ENCODE data around the gene RAI2.
"Not testable (repeated sequence)": the region's sequence is repeated elsewhere in the genome, so short reads cannot be mapped to it uniquely, and the experiment has no call there.

Gene RAI2

DNA sequence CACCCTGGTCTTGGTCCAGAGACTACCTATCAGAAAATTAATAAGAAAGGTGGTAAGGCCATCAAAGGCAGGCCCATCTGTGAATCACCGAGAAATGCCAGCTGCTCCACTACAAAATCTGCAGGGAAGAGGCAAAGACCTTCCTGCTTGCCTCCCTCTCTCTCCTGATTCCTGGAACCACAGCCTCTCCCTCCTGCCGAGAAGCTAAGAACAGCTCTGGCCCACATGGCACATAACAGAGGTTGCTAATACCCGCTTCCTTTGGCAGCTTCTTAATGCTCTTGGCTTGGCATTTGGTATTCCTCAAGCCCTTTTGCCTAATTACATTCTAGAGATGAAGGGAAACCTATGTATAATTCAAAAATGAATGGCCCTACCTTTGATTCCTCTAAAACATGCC is 32.9 kb downstream of the RAI2 start:
- DNase-seq (ENCODE audit: low read depth): no peak

DNA sequence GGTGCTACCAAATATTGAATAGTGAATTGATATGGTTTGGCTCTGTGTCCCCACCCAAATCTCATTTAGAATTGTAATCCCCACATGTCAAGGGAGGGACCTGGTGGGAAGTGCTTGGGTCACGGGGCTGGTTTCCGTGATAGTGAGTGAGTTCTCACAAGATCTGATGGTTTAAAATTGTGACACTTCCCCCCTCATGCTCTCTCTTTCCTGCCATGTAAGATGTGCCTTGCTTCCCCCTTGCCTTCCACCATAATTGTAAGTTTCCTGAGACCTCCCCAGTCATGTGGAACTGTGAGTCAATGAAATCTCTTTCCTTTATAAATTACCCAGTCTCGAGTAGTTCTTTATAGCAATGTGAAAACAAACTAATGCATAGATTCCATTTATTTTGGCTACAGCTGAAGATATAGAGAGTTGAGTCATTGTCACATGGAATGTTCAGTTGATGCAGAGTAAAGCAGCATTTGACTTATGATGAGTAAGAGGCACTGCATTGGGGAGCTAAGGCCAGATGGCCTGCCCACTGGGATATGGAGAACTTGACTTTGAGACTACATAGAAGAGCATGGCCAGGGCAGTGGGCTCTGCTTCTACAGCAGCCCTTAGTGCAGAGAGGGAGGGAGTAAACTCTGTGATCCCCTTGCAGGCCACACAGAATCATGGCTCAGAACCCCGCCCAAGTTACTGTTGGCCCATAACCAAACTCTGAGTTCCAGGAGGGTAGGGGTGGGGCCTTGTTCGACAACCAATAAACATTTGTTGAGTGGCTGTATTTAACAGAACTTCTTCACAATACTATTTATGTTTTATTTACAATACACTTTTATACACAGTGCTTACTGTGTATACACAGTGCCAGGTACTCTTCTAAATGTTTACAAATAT is 34.2 kb downstream of the RAI2 start:
- no peak for DNase-seq (ENCODE audit: low read depth)

DNA sequence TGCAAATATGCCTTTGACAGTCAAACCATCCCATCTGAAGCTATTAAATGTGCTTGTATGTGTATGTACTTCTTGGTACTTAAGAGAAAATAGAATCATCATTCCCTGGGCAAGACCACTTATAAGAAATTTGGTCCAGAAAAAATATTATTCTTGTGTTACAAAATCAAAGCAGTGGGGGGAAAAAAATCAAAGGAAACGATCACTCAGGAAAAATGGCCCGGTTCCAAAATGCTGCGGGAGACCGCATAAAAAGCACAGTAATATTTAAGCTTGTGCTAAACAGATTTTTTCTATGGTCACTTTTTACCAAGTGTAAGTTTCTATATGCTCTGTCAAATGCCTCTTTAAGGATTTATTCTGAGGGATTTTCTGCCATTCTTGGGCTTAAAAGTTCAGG is 36.1 kb downstream of the RAI2 start:
- DNase-seq (ENCODE audit: low read depth): no peak

DNA sequence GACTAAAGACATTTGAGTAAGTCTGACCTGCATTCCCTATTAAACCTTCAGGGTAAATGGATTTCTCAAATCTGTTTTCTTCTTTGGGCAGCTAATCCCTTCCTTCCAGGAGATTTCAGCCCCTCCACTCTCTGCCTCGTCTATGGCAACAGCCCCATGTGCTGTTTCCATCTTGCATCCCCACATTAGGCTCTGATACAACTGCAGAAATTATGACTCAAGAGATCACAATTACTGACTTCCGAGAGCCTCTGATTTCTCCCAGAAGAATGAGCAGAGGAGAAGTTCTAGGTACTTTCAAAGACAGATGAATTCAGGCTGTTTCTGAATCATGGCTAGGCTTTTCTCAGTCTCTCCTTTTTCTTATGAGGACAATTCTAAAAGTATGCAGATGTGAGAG is 38.7 kb downstream of the RAI2 start:
- no peak for DNase-seq (ENCODE audit: low read depth)

DNA sequence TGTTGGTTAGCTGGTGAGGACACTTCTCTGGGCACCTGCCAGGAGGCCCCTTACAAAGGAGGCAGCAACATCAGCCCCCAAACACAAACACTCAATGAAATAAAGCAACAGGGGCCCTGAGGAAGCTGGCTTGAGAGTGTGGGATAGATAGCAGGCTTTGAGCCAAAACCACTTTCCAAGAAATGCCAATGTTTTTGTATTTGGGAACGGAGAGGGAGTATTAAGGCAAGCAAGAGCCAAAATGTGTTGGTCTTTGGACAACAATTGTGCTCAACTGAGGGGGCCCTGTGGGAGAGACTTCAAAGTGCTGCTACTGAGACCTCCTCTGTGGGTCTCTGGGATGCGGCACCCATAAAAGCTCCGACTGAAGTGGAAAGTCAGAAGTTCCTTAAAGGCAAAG is 41.0 kb downstream of the RAI2 start:
- DNase-seq (ENCODE audit: low read depth): no peak

DNA sequence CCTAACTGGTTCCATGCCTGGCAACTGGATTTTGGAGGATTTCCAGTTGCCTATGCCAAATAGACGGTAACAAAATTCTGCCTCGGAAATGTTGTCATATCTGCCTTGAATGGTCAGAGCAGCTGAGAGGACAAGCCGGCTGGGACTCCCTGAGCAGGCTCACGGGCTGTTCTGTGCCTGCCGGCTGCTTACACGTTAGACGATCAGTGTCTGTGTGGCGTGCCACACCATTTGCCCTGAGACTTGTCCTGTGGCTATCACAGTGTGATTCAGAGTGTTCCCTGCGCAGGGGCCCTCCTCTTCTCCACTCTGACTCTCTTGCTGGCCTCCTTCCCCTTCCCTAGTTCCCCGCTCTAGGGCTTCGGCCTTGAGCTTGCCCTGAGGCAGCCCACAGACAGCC is 42.4 kb downstream of the RAI2 start:
- DNase-seq (ENCODE audit: low read depth): no peak

DNA sequence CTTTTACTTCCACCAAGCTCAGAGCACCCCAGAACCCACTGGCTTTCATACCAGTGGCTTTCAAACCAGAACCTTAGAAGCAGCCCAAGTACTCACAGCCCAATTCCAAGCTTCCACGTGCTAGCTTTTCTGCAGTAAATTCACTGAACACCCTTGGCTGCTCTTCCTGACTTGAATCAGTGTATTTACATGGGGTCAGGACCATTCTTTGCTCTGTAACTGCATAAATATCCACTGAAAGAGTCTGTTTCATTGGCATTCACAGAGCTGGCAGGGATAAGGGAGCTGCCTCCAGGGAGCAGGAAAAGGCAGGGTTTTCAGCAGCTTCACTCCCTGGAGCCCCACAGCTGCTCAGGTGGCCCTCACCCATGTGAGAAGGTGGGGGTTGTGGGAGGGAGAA is 43.8 kb downstream of the RAI2 start:
- DNase-seq (ENCODE audit: low read depth): no peak

DNA sequence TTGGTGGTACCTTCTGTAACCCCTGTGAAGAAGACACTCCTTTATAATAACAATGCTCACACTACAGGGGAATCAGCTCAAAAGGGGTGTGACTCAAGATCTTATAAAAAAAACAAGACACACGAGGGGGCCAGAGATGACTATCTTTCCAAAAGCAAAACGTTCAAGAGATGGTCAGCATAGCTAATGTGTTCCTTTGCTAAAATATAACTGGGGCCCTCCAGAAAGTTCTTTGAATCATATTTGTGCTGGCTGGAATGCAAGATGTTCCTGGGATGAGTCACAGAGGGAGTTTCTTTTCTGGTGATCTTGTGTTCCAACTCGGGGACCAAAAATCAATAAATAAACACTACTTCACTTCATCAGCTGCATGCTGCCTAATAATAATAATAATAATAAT is 46.5 kb downstream of the RAI2 start:
- DNase-seq (ENCODE audit: low read depth): no peak

DNA sequence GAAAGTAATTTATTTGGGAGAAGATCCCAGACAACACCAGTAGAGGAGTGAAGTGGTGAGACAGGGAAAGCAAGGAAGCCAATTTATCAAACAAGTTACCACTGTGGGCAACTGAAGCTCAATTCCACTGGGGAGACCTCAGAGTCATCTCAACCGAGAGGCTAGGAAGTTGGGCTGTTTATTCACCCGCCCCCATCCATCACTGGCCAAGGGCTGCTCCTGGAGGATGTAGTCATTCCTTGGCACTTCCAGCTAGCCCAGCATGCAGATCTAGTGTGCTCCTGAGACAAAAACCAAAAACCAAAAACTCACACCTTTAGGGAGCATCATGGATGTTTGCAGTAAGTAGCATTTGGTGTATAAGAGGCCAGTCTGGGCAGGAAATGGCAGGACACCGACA is 47.0 kb downstream of the RAI2 start:
- DNase-seq (ENCODE audit: low read depth): no peak

DNA sequence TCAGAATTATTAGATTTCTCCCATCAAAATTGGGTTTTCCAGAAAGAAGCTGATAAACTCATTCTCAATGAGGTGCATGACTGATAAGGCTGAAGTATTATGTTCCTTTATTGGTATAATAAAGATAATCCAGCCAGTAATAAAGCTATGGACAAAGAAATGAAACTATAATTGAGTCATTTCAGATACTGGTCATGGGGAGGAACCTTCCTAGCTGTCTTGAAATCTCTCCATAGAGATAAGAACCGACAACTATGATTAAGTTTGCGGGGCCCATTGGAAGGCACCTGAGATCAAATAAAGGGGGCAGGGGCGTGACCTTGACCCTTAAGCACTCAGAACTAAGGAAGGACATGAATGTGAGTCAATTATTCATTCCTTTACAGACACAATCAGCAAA is 47.8 kb downstream of the RAI2 start:
- DNase-seq (ENCODE audit: low read depth): no peak

DNA sequence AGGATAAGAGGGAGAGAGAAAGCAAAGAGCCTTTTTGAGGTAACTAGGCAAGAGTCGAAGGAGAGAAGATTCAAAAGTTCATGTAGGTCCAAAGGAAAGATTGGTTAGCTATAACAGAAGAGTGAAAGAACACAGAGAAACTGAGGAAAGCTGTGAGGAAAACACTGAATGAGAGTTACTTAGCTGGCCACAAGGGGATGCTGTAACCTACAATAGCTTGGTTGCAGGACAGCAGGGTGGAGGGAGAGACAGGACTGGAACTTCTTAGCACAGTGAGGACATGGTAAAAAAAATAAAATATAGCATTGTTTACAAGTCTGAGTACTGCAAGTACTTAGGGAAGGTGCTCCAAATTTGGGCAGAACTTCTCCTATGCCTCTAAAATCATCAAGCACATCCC is 48.3 kb downstream of the RAI2 start:
- DNase-seq (ENCODE audit: low read depth): no peak

DNA sequence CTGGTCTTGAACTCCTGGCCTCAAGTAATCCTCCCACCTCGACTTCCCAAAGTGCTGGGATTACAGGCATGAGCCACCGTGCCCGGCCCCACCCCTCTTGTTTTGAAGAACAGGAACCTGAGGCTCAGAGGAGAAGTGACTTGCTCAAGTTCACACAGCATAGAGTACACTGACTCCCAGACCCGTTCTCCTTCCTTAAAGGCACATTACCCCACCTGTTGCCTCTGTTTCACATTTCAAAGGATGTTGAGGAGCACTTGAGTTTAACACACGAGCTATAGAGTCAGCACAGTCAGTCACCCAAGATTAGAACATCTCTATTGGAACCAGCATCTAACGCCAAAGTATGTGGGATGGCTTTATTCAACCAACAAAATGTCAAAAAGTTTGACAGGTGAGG is 51.1 kb downstream of the RAI2 start:
- no peak for DNase-seq (ENCODE audit: low read depth)

DNA sequence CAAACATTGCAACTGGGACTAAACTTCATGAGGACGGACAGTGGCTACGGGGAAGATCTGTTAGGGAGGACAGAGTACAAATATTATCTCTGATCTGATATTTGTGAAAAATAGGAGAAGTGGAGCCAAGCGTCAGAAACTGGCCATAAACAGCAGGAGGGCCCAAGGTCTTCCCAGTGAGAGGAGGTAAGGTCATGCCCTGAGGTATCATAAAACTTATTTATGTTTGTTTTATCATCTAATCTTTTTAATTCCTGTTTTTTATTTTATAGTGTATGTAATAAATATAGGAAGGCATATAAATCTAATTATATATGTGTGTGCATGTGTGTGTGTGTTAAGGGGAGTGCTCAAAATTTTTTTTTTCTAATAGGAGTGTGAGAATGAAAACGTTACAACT is 51.8 kb downstream of the RAI2 start:
- no peak for DNase-seq (ENCODE audit: low read depth)

DNA sequence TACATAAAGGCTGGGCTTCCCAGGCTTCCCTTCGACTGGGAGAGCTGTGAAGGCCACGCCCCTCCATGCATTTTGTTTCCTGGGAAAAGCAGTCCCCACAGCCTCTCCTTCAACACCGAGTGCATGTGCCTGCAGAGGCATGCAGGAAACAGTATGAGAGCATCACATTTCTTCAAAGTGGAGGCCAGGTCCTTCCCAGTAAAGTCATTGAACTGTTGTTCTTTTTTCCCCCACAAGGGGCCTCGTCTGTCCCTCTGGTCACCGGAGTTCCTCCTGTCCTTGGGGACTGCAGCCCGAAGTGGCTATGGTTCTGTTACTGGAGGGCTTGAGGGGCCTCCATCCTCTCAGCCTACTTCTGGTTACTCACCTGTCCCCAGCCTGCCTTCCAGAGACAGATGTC is 56.0 kb downstream of the RAI2 start:
- DNase-seq (ENCODE audit: low read depth): no peak

DNA sequence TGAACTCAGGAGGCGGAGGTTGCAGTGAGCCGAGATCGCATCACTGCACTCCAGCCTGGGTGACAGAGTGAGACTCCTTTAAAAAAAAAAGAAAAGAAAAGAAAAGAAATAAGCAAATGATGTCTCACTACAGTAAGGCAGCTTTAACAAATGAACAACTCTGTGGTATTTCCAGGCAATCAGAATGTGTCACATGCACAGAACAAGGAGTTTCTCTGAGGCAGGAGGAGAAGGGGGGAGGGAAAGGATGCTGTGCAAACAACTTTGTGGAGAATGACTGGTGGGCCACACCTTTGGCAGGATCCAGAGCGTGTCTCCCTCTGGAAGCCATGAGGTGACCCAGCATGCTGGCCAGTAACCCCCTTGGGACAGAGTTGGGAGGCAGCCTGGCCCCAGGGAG is 57.6 kb downstream of the RAI2 start:
- DNase-seq (ENCODE audit: low read depth): no peak

DNA sequence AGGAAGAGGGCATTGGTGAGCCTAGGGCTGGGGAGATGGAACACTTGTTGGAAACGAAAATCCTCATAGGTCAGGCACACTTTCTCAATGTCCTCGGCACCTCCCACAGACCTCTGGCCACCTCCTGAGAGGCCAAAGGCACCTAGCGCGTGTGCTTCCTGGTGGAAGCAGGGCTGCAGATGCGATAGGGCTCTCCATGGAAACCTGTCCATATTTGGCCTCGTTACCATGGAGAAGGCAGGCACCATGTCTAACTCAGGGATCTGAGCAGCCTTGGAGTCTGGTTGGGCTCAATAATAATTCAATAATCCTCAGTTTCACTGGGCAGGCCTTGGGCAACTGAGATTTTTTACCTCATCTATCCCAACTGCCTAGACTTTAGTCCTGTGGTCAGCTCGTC is 58.3 kb downstream of the RAI2 start:
- DNase-seq (ENCODE audit: low read depth): no peak

DNA sequence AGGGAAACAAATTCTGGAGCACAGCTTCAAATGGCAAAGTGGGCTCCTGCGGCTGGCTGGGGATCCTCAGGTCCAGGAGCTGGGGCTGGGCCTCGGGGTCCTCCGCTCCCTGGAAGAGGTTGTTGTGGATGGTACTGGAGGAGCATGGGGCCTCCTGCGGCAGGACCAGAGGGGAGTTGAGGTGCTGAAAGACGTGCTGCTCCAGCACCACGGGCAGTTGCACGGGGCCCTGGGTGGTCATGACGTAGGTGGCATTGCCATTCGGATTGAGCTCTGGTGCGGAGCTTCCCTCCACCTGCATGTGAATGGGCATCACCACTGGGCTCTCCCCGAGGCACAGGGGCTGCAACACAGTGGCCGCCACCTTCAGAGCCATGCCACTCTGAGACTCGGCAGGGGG is 59.7 kb downstream of the RAI2 start:
- no peak for DNase-seq (ENCODE audit: low read depth)

DNA sequence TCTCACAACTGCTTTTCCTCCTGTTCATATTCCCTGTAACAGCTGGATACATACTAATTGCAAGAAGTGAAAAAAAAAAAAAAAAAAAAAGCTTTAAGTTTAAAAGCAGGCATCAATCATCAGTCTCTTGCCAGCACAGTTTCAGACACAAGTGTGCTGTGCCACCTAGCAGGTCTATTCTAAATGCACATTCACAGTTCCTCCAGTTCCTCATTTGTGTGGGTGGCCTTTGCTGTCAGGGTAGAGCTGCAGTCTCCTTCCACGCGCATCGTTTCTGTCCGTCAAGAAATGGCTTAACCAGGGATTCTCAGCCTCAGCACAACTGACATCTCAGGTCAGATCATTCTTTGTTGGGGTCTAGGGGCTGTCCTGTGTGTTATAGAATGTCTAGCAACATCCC is 62.2 kb downstream of the RAI2 start:
- DNase-seq (ENCODE audit: low read depth): no peak

DNA sequence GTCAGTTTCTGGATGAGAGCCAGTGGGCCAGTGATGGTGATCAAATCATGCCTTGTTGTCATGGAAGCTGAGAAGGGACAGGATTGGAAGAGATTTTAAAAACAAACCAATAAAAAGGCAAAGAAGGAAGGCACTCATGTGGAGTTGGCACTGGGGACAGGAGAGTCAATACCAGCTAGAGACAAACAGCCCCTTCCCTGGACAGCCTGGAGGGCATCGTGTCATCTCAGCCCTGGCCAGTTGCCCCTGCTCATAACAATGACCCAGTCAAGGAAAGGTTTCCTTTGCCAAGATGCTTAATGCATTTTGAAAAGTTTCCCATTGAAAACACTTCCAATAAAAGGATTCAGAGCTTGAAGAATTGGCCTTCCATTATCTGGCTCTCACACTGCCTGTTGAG is 68.3 kb downstream of the RAI2 start:
- no peak for DNase-seq (ENCODE audit: low read depth)

DNA sequence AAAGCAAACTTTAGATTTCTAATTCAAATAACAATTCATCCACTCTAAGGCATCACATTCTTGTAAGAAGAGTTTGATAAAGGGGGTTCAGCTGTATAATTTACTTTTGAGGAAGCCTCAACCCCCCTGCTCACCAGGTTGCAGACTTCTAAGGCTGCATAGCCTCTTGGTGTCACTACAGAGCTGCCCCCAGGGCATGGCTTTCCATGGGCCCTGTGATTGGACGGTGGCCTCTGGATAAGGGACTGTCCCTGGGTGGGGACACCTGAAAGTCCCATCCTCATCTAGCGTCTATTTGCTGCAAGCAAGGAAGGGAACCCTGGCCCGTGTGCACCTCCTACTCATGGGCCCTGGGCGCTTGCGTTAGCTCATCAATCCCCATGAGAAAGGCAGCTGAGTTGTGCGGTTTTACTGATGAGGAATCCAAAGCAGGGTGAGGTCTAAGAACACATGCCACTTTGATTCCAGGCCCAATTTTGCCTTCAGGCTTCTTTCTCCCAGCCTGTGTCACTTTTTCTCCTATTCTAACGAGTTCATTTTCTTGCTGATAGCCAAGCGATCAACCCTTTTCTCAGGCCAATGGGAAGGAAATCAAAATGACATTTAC is 72.0 kb downstream of the RAI2 start:
- DNase-seq (ENCODE audit: low read depth): no peak

DNA sequence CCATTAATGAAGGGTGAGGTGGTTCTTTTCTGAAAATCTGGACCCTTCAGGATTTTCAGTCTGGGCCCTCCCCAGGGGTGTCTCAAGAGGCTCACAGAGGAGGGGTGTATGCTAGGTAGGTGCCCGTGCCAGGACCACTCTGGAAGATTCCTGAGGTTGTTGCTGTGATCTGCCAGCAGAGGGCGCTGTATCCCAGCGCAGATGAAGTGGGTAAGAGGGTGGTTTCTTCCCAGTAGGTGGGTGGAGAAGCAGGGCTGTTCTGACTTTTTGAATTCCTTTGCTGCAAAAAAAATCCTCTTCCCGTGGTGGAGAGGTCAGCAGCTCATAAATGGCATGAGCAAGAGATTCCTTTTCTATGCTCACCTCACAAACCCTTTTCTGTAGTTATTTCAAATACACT is 72.7 kb downstream of the RAI2 start:
- DNase-seq (ENCODE audit: low read depth): no peak

DNA sequence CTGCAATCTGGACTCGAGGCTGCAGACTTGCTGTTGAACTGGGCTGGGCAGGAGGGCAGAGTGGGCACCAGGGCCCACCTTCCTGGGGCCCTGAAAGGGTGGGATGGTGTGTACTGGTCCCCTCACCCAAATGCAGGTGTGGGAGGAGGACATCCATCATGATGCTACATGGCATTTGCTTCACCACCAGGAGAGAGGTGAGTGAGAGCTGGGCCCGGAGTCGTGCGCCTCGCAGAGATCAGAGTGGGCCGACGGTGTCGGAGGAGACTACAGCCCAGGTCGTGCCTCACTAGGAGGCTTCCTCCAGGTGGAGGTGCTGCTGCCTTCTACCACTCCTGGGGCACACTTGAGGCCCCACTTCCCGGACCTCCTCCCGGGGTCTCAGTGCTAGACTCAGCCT is 73.5 kb downstream of the RAI2 start:
- DNase-seq (ENCODE audit: low read depth): no peak

DNA sequence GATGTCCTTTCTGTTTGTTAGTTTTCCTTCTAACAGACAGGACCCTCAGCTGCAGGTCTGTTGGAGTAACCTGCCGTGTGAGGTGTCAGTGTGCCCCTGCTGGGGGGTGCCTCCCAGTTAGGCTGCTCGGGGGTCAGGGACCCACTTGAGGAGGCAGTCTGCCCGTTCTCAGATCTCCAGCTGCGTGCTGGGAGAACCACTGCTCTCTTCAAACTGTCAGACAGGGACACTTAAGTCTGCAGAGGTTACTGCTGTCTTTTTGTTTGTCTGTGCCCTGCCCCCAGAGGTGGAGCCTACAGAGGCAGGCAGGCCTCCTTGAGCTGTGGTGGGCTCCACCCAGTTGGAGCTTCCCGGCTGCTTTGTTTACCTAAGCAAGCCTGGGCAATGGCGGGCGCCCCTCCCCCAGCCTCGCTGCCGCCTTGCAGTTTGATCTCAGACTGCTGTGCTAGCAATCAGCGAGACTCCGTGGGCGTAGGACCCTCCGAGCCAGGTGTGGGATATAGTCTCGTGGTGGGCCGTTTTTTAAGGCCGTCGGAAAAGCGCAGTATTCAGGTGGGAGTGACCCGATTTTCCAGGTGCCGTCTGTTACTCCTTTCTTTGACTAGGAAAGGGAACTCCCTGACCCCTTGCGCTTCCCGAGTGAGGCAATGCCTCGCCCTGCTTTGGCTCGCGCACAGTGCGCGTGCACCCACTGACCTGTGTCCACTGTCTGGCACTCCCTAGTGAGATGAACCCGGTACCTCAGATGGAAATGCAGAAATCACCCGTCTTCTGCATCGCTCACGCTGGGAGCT is 74.3 kb downstream of the RAI2 start:
- DNase-seq (ENCODE audit: low read depth): not testable (repeated sequence)
